ENCODE measurements around the gene FMN2.

Gene FMN2

DNA sequence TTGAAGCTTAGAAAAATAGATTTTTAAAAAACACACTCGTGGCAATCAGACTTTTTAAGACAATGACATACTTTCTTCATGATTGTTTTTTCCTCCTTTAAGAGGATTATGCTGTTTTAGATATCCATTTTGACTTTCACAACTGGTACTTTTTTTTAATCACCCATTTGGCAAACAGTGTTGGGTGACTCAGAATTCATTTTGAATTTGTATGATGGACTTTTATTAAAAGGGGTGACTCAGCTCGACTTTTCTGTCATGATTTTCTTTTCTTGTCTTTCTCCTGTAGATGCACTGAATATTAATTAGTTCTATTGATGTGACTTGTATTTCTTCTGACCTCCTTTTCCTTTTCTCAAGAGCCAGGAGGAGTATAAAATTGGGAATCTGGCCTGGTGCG lies 44.7 kb downstream of the FMN2 start:
- TF ChIP-seq, protein P1, sequence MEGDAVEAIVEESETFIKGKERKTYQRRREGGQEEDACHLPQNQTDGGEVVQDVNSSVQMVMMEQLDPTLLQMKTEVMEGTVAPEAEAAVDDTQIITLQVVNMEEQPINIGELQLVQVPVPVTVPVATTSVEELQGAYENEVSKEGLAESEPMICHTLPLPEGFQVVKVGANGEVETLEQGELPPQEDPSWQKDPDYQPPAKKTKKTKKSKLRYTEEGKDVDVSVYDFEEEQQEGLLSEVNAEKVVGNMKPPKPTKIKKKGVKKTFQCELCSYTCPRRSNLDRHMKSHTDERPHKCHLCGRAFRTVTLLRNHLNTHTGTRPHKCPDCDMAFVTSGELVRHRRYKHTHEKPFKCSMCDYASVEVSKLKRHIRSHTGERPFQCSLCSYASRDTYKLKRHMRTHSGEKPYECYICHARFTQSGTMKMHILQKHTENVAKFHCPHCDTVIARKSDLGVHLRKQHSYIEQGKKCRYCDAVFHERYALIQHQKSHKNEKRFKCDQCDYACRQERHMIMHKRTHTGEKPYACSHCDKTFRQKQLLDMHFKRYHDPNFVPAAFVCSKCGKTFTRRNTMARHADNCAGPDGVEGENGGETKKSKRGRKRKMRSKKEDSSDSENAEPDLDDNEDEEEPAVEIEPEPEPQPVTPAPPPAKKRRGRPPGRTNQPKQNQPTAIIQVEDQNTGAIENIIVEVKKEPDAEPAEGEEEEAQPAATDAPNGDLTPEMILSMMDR (IDR thresholded peaks at IDR 0.05; ENCODE audit: low read depth, low read length, poor library complexity, severe bottlenecking) = no peak
- no peak for TF ChIP-seq EZH2phosphoT487 (IDR thresholded peaks at IDR 0.05; ENCODE audit: borderline replicate concordance, low read length)
- no peaks in the 10 kb centered on the region for H3K9me2 ChIP-seq (replicated peaks; ENCODE audit: control insufficient read depth, low read length)
- H3K79me2 ChIP-seq (ENCODE audit: control insufficient read depth, low read length) = no peaks in the 10 kb centered on the region
- H3K9me3 ChIP-seq (ENCODE audit: control insufficient read depth, insufficient read depth, low read length) = no peaks in the 10 kb centered on the region
- H4K20me1 ChIP-seq (ENCODE audit: control insufficient read depth, insufficient read depth, low read depth, low read length) = no peaks in the 10 kb centered on the region
- H3K36me3 ChIP-seq (ENCODE audit: control insufficient read depth, low read length) = no peaks in the 10 kb centered on the region
- no peak overlapping the region for H3K4me2 ChIP-seq (ENCODE audit: low read length)
- no peaks in the 10 kb centered on the region for H3F3A ChIP-seq (ENCODE audit: control insufficient read depth, insufficient read depth)
- H3K4me3 ChIP-seq (ENCODE audit: low read length) = no peak overlapping the region
- no peaks in the 10 kb centered on the region for H3K27me3 ChIP-seq (ENCODE audit: control insufficient read depth, low read length)
- no peak overlapping the region for H3K27ac ChIP-seq (ENCODE audit: low read depth, low read length)
- H3K4me1 ChIP-seq (ENCODE audit: control insufficient read depth, low read length) = no peaks in the 10 kb centered on the region

- Histone ChIP-seq H3K9me2 (replicated peaks; ENCODE audit: control insufficient read depth, low read length) (no peaks in the 10 kb centered on the region), H3K4me1 (ENCODE audit: control insufficient read depth, low read length) (no peaks in the 10 kb centered on the region), H3K4me2 (ENCODE audit: low read length) (no peak overlapping the region), H3K36me3 (ENCODE audit: control insufficient read depth, low read length) (no peaks in the 10 kb centered on the region), H4K20me1 (ENCODE audit: control insufficient read depth, insufficient read depth, low read depth, low read length) (no peaks in the 10 kb centered on the region), H3K9me3 (ENCODE audit: control insufficient read depth, insufficient read depth, low read length) (no peaks in the 10 kb centered on the region), H3K27ac (ENCODE audit: low read depth, low read length) (no peak overlapping the region), H3F3A (ENCODE audit: control insufficient read depth, insufficient read depth) (no peaks in the 10 kb centered on the region), H3K79me2 (ENCODE audit: control insufficient read depth, low read length) (no peaks in the 10 kb centered on the region), H3K27me3 (ENCODE audit: control insufficient read depth, low read length) (no peaks in the 10 kb centered on the region), H3K4me3 (ENCODE audit: low read length) (no peak overlapping the region)
- no peak for TF ChIP-seq EZH2phosphoT487 (IDR thresholded peaks at IDR 0.05; ENCODE audit: borderline replicate concordance, low read length)
- TF ChIP-seq, protein P1 (IDR thresholded peaks at IDR 0.05; ENCODE audit: low read depth, low read length, poor library complexity, severe bottlenecking) = no peak
Measured at GRCh38 chr1:240138867-240139266, 47.2 kb downstream of the FMN2 start.

GRCh38 chr1:240139511-240139910 lies 47.8 kb downstream of the FMN2 start:
- Histone ChIP-seq H3K4me1 (ENCODE audit: control insufficient read depth, low read length) (no peaks in the 10 kb centered on the region), H3K4me2 (ENCODE audit: low read length) (no peak overlapping the region), H3K27ac (ENCODE audit: low read depth, low read length) (no peak overlapping the region), H3K27me3 (ENCODE audit: control insufficient read depth, low read length) (no peaks in the 10 kb centered on the region), H3K9me2 (replicated peaks; ENCODE audit: control insufficient read depth, low read length) (no peaks in the 10 kb centered on the region), H3K79me2 (ENCODE audit: control insufficient read depth, low read length) (no peaks in the 10 kb centered on the region), H3K36me3 (ENCODE audit: control insufficient read depth, low read length) (no peaks in the 10 kb centered on the region), H3K9me3 (ENCODE audit: control insufficient read depth, insufficient read depth, low read length) (no peaks in the 10 kb centered on the region), H4K20me1 (ENCODE audit: control insufficient read depth, insufficient read depth, low read depth, low read length) (no peaks in the 10 kb centered on the region), H3F3A (ENCODE audit: control insufficient read depth, insufficient read depth) (no peaks in the 10 kb centered on the region), H3K4me3 (ENCODE audit: low read length) (no peak overlapping the region)
- TF ChIP-seq EZH2phosphoT487 (IDR thresholded peaks at IDR 0.05; ENCODE audit: borderline replicate concordance, low read length) = no peak
- TF ChIP-seq, protein P1 (IDR thresholded peaks at IDR 0.05; ENCODE audit: low read depth, low read length, poor library complexity, severe bottlenecking) = no peak

DNA sequence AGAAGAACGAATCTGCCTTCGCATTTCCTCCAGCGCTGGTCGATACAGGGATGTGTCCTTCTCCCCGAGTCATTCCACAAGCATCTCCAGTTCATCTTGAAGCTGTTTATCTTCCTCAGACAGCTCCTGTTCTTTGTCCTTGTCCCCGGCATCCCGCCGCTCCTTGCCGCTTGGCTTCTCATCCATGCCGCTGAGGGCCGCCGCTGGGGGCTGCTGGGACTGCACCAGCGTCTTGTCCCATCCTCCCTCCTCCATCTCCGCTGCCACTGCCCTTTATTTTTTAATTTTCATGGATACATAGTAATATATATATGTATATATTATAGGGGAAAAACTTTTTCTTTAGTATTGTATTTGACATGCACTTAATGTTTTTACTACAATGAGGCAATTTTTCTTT lies 53.4 kb downstream of the FMN2 start:
- no peak overlapping the region for H3K27ac ChIP-seq (ENCODE audit: low read depth, low read length)
- no peak overlapping the region for H3K4me3 ChIP-seq (ENCODE audit: low read length)
- no peak overlapping the region for H3K4me2 ChIP-seq (ENCODE audit: low read length)
- TF ChIP-seq, protein P1 (IDR thresholded peaks at IDR 0.05; ENCODE audit: low read depth, low read length, poor library complexity, severe bottlenecking) = no peak
- TF ChIP-seq EZH2phosphoT487 (IDR thresholded peaks at IDR 0.05; ENCODE audit: borderline replicate concordance, low read length) = no peak
- H3K27me3 ChIP-seq (ENCODE audit: control insufficient read depth, low read length) = no peaks in the 10 kb centered on the region
- H3K9me3 ChIP-seq (ENCODE audit: control insufficient read depth, insufficient read depth, low read length) = no peaks in the 10 kb centered on the region
- H3K79me2 ChIP-seq (ENCODE audit: control insufficient read depth, low read length) = no peaks in the 10 kb centered on the region
- no peaks in the 10 kb centered on the region for H3K9me2 ChIP-seq (replicated peaks; ENCODE audit: control insufficient read depth, low read length)
- H4K20me1 ChIP-seq (ENCODE audit: control insufficient read depth, insufficient read depth, low read depth, low read length) = no peaks in the 10 kb centered on the region
- no peaks in the 10 kb centered on the region; the same call in 1 of the 2 replicates for H3K36me3 ChIP-seq (ENCODE audit: control insufficient read depth, low read length)
- H3K4me1 ChIP-seq (ENCODE audit: control insufficient read depth, low read length) = peaks cover 4% of the 10 kb centered on the region
- no peaks in the 10 kb centered on the region for H3F3A ChIP-seq (ENCODE audit: control insufficient read depth, insufficient read depth)

Measured in DOHH2 (cell line).